HepG2 (cell line): ENCODE results near the gene MRPS31. TPM values are rescaled to one million over a fixed set of nuclear protein-coding genes. Genes with fewer than 3 reads are reported as not detected.

Experiments used
- ATF1 ChIP-seq: IDR thresholded peaks from 2 replicates; pipeline ENCODE4 v1.6.1; 2016; ENCODE audit warnings: mild to moderate bottlenecking, control low read depth
- HNF4A ChIP-seq: sonication (generic); formaldehyde crosslinking; IDR thresholded peaks from 2 replicates; pipeline ENCODE4 v1.4.0; 2020; ENCODE audit warnings: missing genetic modification reagents
- KDM3A ChIP-seq: IDR thresholded peaks from 2 replicates; pipeline ENCODE4 v1.6.1; 2018; ENCODE audit warnings: low read depth, missing compliant biosample characterization
- MAFK ChIP-seq, 2 experiments: IDR thresholded peaks in 1 of 2; conservative IDR thresholded peaks in 1 of 2; 2 replicates each; pipeline ENCODE4 v1.6.1; 2011; ENCODE audit warnings: improper control_type of control experiment in 2 of 2, low read length in 2 of 2
- NFE2L1 ChIP-seq: sonication (generic); formaldehyde crosslinking; IDR thresholded peaks from 2 replicates; pipeline ENCODE4 v1.4.0; 2020; ENCODE audit warnings: missing genetic modification reagents, mild to moderate bottlenecking, borderline replicate concordance
- PTBP1 ChIP-seq: fragments of 200-400 bp; formaldehyde crosslinking; IDR thresholded peaks from 2 replicates; pipeline ENCODE4 v1.6.1; 2018; ENCODE audit warnings: low read length, low read depth; ENCODE audit not compliant: poor library complexity, severe bottlenecking
- TOE1 ChIP-seq: sonication (generic); formaldehyde crosslinking; IDR thresholded peaks from 2 replicates; pipeline ENCODE4 v1.4.0; 2020; ENCODE audit warnings: mild to moderate bottlenecking, missing genetic modification reagents
- ZNF253 ChIP-seq: sonication (generic); formaldehyde crosslinking; IDR thresholded peaks from 2 replicates; pipeline ENCODE4 v1.8.0; 2022; ENCODE audit warnings: mild to moderate bottlenecking, missing genetic modification reagents, borderline replicate concordance
- ZNF292 ChIP-seq: sonication (generic); formaldehyde crosslinking; IDR thresholded peaks from 2 replicates; pipeline ENCODE4 v1.8.1; 2022; ENCODE audit warnings: mild to moderate bottlenecking, low read depth, missing genetic modification reagents, borderline replicate concordance
- ZNF441 ChIP-seq: sonication (generic); formaldehyde crosslinking; IDR thresholded peaks from 2 replicates; pipeline ENCODE4 v1.7.0; 2021; ENCODE audit warnings: missing genetic modification reagents, borderline replicate concordance
- ZNF660 ChIP-seq: sonication (generic); formaldehyde crosslinking; IDR thresholded peaks from 2 replicates; pipeline ENCODE4 v1.5.1; 2020; ENCODE audit warnings: mild to moderate bottlenecking, low read depth, missing genetic modification reagents, borderline replicate concordance
- ZNF709 ChIP-seq: sonication (generic); formaldehyde crosslinking; IDR thresholded peaks from 2 replicates; pipeline ENCODE4 v1.5.0; 2020; ENCODE audit warnings: mild to moderate bottlenecking, missing genetic modification reagents
- ZNF781 ChIP-seq: sonication (generic); formaldehyde crosslinking; IDR thresholded peaks from 2 replicates; pipeline ENCODE4 v1.5.1; 2020; ENCODE audit warnings: borderline replicate concordance, mild to moderate bottlenecking, missing genetic modification reagents; ENCODE audit errors: not compliant biosample characterization
- polyA plus RNA-seq, 8 experiments: library from polyadenylated mRNA; depleted of rRNA in 3 of 8; stranded (reverse) in 7 of 8; unstranded in 1 of 8; fragments of >200 nt; fragmentation: Illumina TruSeq in 4 of 8; extraction: Trizol in 4 of 8; gene quantifications; 2 replicates each; pipeline versions ENCODE4 v1.2.1 to v1.2.3, GENCODE V29; 2011 to 2016; ENCODE audit warnings: low read depth in 4 of 8, missing spikeins in 1 of 8, mixed read lengths in 1 of 8; ENCODE audit not compliant: insufficient read depth in 1 of 8
- total RNA-seq, 5 experiments: library from RNA; depleted of rRNA; stranded (reverse); fragments of >200 nt; fragmentation: Illumina TruSeq; extraction: Trizol; gene quantifications; 2 replicates each; pipeline ENCODE4 v1.2.3, GENCODE V29; 2016; ENCODE audit warnings: low read depth in 1 of 5
- TF ChIP-seq, protein P1 (sequence below): sonication (generic); formaldehyde crosslinking; IDR thresholded peaks from 2 replicates; pipeline ENCODE4 v1.4.0; 2020; ENCODE audit warnings: mild to moderate bottlenecking, missing genetic modification reagents
- TF ChIP-seq, protein P2 (sequence below): sonication (generic); formaldehyde crosslinking; IDR thresholded peaks from 2 replicates; pipeline ENCODE4 v1.5.1; 2020; ENCODE audit warnings: mild to moderate bottlenecking, missing genetic modification reagents, borderline replicate concordance
- TF ChIP-seq, protein P3 (sequence below): sonication (generic); formaldehyde crosslinking; IDR thresholded peaks from 2 replicates; pipeline ENCODE4 v1.9.0; 2021; ENCODE audit warnings: missing genetic modification reagents, borderline replicate concordance
- TF ChIP-seq, protein P4 (sequence below): sonication (generic); formaldehyde crosslinking; IDR thresholded peaks from 2 replicates; pipeline ENCODE4 v1.8.1; 2023; ENCODE audit warnings: missing genetic modification reagents, inconsistent platforms, borderline replicate concordance

The MRPS31 gene
- total and polyA plus RNA-seq, 2 of the 13 experiments (the other 11 are each of a cell fraction or from before 2014, with no cell fraction given) = 23.7 to 34.1 TPM

DNA sequence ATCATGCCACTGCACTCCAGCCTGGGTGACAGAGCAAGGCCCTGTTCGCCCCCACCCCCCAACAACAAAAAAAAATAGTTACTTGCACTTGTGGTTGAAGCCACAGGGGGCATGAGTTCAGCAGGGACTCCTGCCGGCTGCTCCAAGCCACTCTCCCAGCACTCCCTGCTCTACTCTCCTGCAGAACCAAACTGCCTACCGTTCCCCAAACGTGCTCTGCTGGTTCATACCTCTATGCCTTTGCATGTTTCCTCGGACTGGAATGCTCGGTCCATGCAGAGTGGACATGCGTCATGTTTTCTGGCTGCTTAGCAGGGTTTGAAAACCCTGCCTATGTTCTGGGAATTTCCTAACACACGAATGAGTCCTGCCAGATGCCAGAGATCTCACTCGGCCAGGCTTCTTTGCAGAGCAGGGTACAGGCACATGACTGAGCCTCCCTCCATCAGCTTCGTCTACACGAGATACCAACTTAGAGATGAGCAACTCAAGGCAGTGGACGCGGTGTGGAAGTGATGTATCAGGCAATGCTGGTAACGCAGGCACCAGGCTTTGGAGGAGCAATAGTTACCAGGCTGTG is 9.9 kb upstream of the MRPS31 start (continued):
- TF ChIP-seq PTBP1 = no peak
- 0 out of 2 replicates have a peak, but pooled peaks have one; percentile 39 for TF ChIP-seq ZNF709 (CRISPR knock-in tag)
- TF ChIP-seq KDM3A (CRISPR knock-in tag) = no peak
- TF ChIP-seq ZNF292 = no peak; the same call in 1 of the 2 replicates
- no peak for TF ChIP-seq ZNF441 (CRISPR knock-in tag)
- TF ChIP-seq MAFK (conservative IDR thresholded peaks at IDR 0.05 in 1 of 2, IDR thresholded peaks at IDR 0.05 in 1 of 2; ENCODE audit: low read length in 2 of 2) = no peak
- TF ChIP-seq TOE1 (CRISPR knock-in tag) = no peak
- no peak for TF ChIP-seq ZNF253
- TF ChIP-seq ZNF781 (CRISPR knock-in tag) = no peak
- TF ChIP-seq, protein P1, sequence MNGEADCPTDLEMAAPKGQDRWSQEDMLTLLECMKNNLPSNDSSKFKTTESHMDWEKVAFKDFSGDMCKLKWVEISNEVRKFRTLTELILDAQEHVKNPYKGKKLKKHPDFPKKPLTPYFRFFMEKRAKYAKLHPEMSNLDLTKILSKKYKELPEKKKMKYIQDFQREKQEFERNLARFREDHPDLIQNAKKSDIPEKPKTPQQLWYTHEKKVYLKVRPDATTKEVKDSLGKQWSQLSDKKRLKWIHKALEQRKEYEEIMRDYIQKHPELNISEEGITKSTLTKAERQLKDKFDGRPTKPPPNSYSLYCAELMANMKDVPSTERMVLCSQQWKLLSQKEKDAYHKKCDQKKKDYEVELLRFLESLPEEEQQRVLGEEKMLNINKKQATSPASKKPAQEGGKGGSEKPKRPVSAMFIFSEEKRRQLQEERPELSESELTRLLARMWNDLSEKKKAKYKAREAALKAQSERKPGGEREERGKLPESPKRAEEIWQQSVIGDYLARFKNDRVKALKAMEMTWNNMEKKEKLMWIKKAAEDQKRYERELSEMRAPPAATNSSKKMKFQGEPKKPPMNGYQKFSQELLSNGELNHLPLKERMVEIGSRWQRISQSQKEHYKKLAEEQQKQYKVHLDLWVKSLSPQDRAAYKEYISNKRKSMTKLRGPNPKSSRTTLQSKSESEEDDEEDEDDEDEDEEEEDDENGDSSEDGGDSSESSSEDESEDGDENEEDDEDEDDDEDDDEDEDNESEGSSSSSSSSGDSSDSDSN (CRISPR knock-in tag) = 0 out of 2 replicates have a peak, but pooled peaks have one; percentile 28
- no peak for TF ChIP-seq NFE2L1 (CRISPR knock-in tag)
- TF ChIP-seq, protein P2, sequence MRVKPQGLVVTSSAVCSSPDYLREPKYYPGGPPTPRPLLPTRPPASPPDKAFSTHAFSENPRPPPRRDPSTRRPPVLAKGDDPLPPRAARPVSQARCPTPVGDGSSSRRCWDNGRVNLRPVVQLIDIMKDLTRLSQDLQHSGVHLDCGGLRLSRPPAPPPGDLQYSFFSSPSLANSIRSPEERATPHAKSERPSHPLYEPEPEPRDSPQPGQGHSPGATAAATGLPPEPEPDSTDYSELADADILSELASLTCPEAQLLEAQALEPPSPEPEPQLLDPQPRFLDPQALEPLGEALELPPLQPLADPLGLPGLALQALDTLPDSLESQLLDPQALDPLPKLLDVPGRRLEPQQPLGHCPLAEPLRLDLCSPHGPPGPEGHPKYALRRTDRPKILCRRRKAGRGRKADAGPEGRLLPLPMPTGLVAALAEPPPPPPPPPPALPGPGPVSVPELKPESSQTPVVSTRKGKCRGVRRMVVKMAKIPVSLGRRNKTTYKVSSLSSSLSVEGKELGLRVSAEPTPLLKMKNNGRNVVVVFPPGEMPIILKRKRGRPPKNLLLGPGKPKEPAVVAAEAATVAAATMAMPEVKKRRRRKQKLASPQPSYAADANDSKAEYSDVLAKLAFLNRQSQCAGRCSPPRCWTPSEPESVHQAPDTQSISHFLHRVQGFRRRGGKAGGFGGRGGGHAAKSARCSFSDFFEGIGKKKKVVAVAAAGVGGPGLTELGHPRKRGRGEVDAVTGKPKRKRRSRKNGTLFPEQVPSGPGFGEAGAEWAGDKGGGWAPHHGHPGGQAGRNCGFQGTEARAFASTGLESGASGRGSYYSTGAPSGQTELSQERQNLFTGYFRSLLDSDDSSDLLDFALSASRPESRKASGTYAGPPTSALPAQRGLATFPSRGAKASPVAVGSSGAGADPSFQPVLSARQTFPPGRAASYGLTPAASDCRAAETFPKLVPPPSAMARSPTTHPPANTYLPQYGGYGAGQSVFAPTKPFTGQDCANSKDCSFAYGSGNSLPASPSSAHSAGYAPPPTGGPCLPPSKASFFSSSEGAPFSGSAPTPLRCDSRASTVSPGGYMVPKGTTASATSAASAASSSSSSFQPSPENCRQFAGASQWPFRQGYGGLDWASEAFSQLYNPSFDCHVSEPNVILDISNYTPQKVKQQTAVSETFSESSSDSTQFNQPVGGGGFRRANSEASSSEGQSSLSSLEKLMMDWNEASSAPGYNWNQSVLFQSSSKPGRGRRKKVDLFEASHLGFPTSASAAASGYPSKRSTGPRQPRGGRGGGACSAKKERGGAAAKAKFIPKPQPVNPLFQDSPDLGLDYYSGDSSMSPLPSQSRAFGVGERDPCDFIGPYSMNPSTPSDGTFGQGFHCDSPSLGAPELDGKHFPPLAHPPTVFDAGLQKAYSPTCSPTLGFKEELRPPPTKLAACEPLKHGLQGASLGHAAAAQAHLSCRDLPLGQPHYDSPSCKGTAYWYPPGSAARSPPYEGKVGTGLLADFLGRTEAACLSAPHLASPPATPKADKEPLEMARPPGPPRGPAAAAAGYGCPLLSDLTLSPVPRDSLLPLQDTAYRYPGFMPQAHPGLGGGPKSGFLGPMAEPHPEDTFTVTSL (CRISPR knock-in tag) = no peak
- TF ChIP-seq, protein P3, sequence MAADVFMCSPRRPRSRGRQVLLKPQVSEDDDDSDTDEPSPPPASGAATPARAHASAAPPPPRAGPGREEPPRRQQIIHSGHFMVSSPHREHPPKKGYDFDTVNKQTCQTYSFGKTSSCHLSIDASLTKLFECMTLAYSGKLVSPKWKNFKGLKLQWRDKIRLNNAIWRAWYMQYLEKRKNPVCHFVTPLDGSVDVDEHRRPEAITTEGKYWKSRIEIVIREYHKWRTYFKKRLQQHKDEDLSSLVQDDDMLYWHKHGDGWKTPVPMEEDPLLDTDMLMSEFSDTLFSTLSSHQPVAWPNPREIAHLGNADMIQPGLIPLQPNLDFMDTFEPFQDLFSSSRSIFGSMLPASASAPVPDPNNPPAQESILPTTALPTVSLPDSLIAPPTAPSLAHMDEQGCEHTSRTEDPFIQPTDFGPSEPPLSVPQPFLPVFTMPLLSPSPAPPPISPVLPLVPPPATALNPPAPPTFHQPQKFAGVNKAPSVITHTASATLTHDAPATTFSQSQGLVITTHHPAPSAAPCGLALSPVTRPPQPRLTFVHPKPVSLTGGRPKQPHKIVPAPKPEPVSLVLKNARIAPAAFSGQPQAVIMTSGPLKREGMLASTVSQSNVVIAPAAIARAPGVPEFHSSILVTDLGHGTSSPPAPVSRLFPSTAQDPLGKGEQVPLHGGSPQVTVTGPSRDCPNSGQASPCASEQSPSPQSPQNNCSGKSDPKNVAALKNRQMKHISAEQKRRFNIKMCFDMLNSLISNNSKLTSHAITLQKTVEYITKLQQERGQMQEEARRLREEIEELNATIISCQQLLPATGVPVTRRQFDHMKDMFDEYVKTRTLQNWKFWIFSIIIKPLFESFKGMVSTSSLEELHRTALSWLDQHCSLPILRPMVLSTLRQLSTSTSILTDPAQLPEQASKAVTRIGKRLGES (CRISPR knock-in tag) = no peak
- TF ChIP-seq ZNF660 = no peak
- TF ChIP-seq, protein P4, sequence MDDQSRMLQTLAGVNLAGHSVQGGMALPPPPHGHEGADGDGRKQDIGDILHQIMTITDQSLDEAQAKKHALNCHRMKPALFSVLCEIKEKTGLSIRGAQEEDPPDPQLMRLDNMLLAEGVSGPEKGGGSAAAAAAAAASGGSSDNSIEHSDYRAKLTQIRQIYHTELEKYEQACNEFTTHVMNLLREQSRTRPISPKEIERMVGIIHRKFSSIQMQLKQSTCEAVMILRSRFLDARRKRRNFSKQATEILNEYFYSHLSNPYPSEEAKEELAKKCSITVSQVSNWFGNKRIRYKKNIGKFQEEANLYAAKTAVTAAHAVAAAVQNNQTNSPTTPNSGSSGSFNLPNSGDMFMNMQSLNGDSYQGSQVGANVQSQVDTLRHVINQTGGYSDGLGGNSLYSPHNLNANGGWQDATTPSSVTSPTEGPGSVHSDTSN (CRISPR knock-in tag) = no peak
- TF ChIP-seq ATF1 = no peak
- no peak for TF ChIP-seq HNF4A (CRISPR knock-in tag)
